ENCODE results near the gene CHD9.

DNA sequence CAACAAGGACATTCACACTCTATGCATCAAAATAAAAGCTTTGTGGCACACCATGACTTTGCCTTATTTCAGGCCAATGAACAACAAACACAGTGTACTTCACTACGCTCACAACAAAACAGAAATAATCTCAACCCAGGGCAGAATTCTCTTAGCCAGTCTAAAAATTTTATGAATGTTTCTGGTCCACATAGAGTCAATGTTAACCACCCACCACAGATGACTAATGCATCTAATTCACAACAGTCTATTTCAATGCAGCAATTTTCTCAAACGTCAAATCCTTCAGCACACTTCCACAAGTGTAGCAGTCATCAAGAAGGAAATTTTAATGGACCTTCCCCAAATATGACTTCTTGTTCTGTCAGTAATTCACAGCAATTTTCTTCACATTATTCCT lies 101.7 kb downstream of the CHD9 start:
- TF ChIP-seq TAF1 (IDR thresholded peaks at IDR 0.05; ENCODE audit: borderline replicate concordance, insufficient read depth, low read length) (no peak), POLR2AphosphoS5 (IDR thresholded peaks at IDR 0.05; ENCODE audit: low read depth, low read length) (no peak), SIN3A (IDR thresholded peaks at IDR 0.05; ENCODE audit: borderline replicate concordance, insufficient read depth, low read length) (no peak), REST (IDR thresholded peaks at IDR 0.05; ENCODE audit: insufficient read depth in 1 of 2, low read depth in 2 of 2, low read length in 2 of 2) (no peak)

Data from PFSK-1 (cell line).